SK-N-MC (cell line): ENCODE results near the gene TMEM190.

Source experiments
- DNase-seq: peaks from one replicate; pipeline ENCODE4 v3.0.0-alpha.2; 2011; ENCODE audit warnings: low read depth, low spot score
- H3K27ac ChIP-seq: fragments of 200-600 bp; sonication (generic); 2 replicates; pipeline ENCODE4 v1.5.1; 2016; ENCODE audit warnings: mixed run types
- H3K36me3 ChIP-seq: fragments of 200-600 bp; sonication (generic); 2 replicates; pipeline ENCODE4 v1.6.1; 2017; ENCODE audit warnings: antibody characterized with exemption, low read length, mixed read lengths; ENCODE audit not compliant: insufficient read depth
- H3K4me3 ChIP-seq: fragments of 200-600 bp; sonication (generic); 2 replicates; pipeline ENCODE4 v1.5.1; 2016
- H3K9ac ChIP-seq: fragments of 200-600 bp; sonication (generic); 2 replicates; pipeline ENCODE4 v1.8.0; 2017; ENCODE audit warnings: mixed run types, mixed read lengths; ENCODE audit not compliant: insufficient read length
- H3K9me3 ChIP-seq: fragments of 200-600 bp; sonication (generic); 2 replicates; pipeline ENCODE4 v1.6.1; 2017; ENCODE audit warnings: low read depth, mild to moderate bottlenecking, antibody characterized with exemption, low read length, moderate library complexity, mixed read lengths
- EZH2 ChIP-seq: fragments of 200-600 bp; sonication (generic); IDR thresholded peaks from one replicate; pipeline ENCODE4 v1.6.1; 2017; ENCODE audit warnings: antibody characterized with exemption
- FOXP2 ChIP-seq: optimal IDR thresholded peaks from 2 replicates; pipeline ENCODE3; 2011; ENCODE audit warnings: mild to moderate bottlenecking, moderate library complexity; ENCODE audit not compliant: insufficient read depth; ENCODE audit errors: extremely low read length, control extremely low read depth
- POLR2AphosphoS5 ChIP-seq: IDR thresholded peaks from 2 replicates; pipeline ENCODE4 v1.6.1; 2012; ENCODE audit warnings: mild to moderate bottlenecking, low read depth, low read length, borderline replicate concordance

TMEM190 gene

GRCh38 chr19:55365964-55366363, 10.7 kb upstream of the TMEM190 start:
- no peaks in the 10 kb centered on the region for H3K36me3 ChIP-seq
- H3K9ac ChIP-seq = no peak overlapping the region
- TF ChIP-seq POLR2AphosphoS5 (no peak), FOXP2 (no peak), EZH2 (no peak)
- H3K9me3 ChIP-seq = no peaks in the 10 kb centered on the region
- DNase-seq = no peak
- H3K27ac ChIP-seq = no peak overlapping the region
- H3K4me3 ChIP-seq = no peak overlapping the region

DNA sequence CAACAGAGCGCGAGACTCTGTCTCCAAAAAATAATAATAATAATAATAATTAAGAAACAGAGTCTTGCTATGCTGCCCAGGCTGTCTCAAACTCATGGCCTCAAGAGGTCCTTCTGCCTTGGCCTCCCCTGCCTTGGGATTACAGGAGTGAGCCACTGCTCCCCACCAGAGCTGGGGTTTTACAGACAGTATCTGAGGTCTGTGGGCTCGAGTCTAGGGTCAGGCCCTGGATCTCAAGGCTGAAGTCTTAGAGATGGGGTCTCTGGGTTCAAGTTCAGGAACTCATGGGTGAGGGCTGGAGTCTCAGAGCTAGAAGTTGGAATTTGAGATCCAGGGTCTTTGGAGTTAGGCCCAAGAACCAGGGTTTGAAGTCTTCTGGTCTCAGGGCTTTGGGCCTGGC, 9.8 kb upstream of the TMEM190 start:
- DNase-seq = no peak
- H3K9ac ChIP-seq = no peak overlapping the region
- no peak for TF ChIP-seq POLR2AphosphoS5
- no peak for TF ChIP-seq FOXP2
- no peak for TF ChIP-seq EZH2

DNA sequence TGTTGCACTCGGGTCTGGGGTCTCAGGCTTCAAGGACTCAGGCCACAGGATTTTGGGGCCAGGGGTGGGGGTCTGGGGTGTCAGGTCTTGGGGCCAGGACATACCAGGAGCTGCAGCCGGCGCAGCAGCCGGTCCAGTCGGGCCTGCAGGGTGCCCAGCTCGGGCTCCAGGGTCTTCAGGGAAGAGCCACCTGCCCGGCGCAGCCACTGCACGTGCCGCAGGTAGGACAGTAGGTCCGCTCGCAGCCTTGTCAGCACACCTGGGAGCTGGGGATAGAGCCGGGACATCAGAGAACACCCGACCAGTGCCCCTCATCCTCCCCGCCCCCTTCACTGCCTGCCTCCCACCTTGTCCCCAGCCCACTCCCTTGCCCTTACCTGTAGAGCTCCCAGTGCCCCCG, 8.5 kb upstream of the TMEM190 start:
- Histone ChIP-seq H3K27ac (no peak overlapping the region), H3K36me3 (no peaks in the 10 kb centered on the region), H3K4me3 (no peak overlapping the region), H3K9ac (no peak overlapping the region), H3K9me3 (no peaks in the 10 kb centered on the region)
- TF ChIP-seq FOXP2 (no peak), EZH2 (no peak), POLR2AphosphoS5 (no peak)
- DNase-seq = no peak

More for the DNA sequence above, 9.8 kb upstream of the TMEM190 start:
- Histone ChIP-seq H3K27ac (no peak overlapping the region), H3K36me3 (no peaks in the 10 kb centered on the region), H3K9me3 (no peaks in the 10 kb centered on the region), H3K4me3 (no peak overlapping the region)

DNA sequence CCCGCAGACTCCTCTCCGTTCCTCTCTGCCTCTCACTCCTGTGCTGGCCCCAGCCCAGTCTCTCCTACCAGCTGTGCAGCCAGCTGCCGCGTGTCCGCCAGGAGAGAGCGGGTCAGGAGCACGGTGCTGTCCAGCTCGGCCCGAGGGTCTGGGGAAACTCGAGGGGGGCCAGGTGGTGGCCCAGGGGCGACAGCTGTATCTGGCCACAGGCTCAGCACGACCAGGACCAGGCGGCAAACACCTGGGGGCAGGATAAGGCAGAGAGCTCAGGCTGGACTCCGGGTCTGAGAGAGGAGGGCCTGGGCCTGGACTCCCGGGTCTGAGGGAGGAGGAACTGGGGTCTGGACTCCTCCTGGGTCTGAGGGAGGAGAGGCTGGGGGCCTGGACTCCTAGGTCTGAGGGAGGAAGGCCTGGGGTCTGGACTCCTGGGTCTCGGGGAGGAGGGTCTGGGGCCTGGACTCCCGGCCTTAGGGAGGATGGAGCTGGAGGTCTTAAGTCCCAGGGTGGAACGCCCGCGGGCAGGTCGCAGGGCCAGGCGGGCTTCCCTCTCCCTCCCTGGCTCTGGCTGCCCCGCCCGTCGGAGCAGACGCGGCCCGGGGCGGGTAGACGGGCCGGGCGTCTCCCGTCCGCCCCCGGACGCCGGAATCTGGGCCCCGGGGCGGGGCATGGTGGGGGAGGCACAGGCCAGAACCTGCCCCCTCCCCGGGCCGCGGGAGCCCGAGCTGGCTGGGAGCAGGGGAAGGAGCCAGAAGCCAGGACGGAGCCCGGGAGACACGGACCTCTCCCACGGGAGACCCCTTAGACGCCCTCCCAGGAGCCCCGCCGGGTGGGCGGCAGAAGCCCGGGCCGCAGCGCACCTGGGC, 7.7 kb upstream of the TMEM190 start:
- H3K9ac ChIP-seq = no peak overlapping the region
- TF ChIP-seq EZH2 (no peak), POLR2AphosphoS5 (no peak), FOXP2 (no peak)
- no peaks in the 10 kb centered on the region for H3K9me3 ChIP-seq
- H3K27ac ChIP-seq = no peak overlapping the region
- 0 out of 2 replicates have a peak overlapping the region, but pooled peaks have one; percentile 38 for H3K4me3 ChIP-seq
- no peak for DNase-seq
- no peaks in the 10 kb centered on the region for H3K36me3 ChIP-seq

GRCh38 chr19:55369653-55370304, 6.8 kb upstream of the TMEM190 start:
- Histone ChIP-seq H3K4me3 (peak overlapping the region; percentile 74), H3K9ac (no peak overlapping the region), H3K27ac (no peak overlapping the region), H3K9me3 (no peaks in the 10 kb centered on the region), H3K36me3 (no peaks in the 10 kb centered on the region)
- DNase-seq = no peak
- TF ChIP-seq POLR2AphosphoS5 (no peak), EZH2 (no peak), FOXP2 (no peak)

- Histone ChIP-seq H3K36me3 (no peaks in the 10 kb centered on the region), H3K9ac (no peak within 1 kb of the TSS), H3K9me3 (no peaks in the 10 kb centered on the region), H3K27ac (no peak within 1 kb of the TSS), H3K4me3 (peak within 1 kb of the TSS; percentile 74)
- no peak for TF ChIP-seq FOXP2
- no peak for TF ChIP-seq POLR2AphosphoS5
- no peak for TF ChIP-seq EZH2
- DNase-seq = no peak
Measured at GRCh38 chr19:55370305-55370988, 6.2 kb upstream of the TMEM190 start, which contains the start of gene IL11. Gene IL11 (minus strand): TSS chr19:55370463. CDS start chr19:55370310, 153 bp downstream.

DNA sequence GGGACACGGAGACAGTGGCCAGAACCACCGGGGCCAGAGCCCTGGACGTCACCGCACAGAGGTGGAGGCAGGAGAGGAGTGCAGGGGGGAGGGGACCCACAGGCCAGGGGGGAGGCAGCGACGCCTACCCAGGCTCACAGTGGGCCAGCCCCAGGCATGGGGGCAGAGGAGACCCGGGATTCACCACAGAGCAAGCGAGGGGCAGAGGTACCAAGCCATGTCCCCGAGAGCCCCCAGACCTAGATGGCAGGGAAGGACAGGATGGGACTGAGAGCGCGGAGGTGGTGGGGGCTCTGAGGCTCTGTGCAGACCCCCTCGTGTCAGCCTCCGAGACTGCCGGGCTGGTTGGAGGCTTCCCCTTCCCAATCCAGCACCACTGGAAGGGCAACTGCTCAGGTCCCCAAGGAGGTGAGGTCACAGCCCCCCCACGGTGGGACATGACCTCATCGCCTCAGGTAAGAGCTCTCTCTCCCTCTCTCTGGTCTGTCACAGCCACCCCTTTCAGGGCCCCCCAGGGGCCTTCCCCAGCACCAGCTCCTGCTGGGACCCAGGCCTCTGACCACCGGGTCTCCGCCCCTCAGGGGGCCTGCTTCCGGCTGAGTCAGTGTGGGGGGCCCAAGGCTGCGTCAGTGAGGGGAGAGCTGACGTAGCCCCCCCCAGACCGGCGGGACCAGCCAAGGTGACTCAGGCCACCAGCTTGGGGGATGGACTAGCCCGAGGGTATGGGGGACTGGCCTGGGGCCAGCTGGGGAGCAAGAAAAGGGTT, 4.1 kb upstream of the TMEM190 start:
- Histone ChIP-seq H3K9ac (no peak overlapping the region), H3K9me3 (no peaks in the 10 kb centered on the region), H3K36me3 (no peaks in the 10 kb centered on the region), H3K27ac (no peak overlapping the region), H3K4me3 (no peak overlapping the region)
- DNase-seq = no peak
- no peak for TF ChIP-seq EZH2
- TF ChIP-seq POLR2AphosphoS5 = no peak
- TF ChIP-seq FOXP2 = no peak

DNA sequence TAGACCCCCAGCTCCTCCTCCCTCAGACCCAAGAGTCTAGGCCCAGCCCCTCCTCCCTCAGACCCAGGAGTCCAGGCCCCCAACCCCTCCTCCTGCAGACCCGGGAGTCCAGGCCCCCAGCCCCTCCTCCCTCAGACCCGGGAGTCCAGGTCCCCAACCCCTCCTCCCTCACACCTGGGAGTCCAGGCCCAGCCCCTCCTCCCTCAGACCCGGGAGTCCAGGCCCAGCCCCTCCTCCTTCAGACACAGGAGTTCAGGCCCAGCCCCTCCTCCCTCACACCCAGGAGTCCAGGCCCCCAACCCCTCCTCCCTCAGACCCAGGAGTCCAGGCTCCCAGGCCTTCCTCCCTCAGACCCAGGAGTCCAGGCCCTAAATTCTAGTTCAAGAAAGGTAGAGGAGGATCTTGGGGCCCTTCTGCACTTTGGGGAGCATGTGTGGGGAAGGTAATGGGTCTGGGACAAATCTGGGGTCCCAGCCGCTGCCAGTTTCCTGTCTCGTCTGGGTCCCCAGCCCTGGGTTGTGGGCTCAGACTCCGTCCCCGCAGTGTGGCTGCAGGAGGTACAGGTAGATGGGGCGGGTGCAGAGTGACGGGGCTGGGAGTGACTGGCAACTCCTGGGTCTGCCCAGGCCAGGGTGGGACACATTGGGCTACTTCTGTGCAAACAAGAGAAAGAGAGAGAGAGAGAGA, 3.2 kb upstream of the TMEM190 start:
- no peak overlapping the region for H3K4me3 ChIP-seq
- no peak for DNase-seq
- no peak overlapping the region for H3K27ac ChIP-seq
- TF ChIP-seq FOXP2 = no peak
- no peak for TF ChIP-seq POLR2AphosphoS5
- no peak for TF ChIP-seq EZH2
- H3K9me3 ChIP-seq = no peaks in the 10 kb centered on the region
- no peaks in the 10 kb centered on the region for H3K36me3 ChIP-seq
- H3K9ac ChIP-seq = no peak overlapping the region
